BJ (cell line): Measurements from ENCODE around the gene IRAK3. TPM values are rescaled to one million over a fixed set of nuclear protein-coding genes. Genes with fewer than 3 reads are reported as not detected.

ENCODE experiments used
- polyA plus RNA-seq: library from polyadenylated mRNA; depleted of rRNA; stranded (reverse); fragments of >200 nt; gene quantifications from 2 replicates; pipeline ENCODE4 v1.2.3, GENCODE V29; 2011; rRNA removed

Gene IRAK3
- polyA plus RNA-seq, 1 experiment: 3.1 TPM

Other genes with a start within 250 kb of the IRAK3 start
- gene LLPH, start 58.5 kb upstream of the IRAK3 start, polyA plus RNA-seq: 4.0 and 12.6 TPM in 2 replicates
- gene TMBIM4, start 19.2 kb upstream of the IRAK3 start, polyA plus RNA-seq: 108 and 184 TPM in 2 replicates
- 0.61 and 1.2 TPM in 2 replicates for gene HELB, start 113.3 kb downstream of the IRAK3 start, polyA plus RNA-seq